Gastroesophageal sphincter (tissue), 3 donors: ENCODE data around the gene SUPT3H.

Experiments used
- CTCF ChIP-seq, 4 experiments: fragments of 200-600 bp in 2 of 4; fragments of 450-650 bp in 2 of 4; sonication (generic) in 1 of 4; IDR thresholded peaks; one replicate each; pipeline ENCODE4 v1.5.1; 2017 to 2019; ENCODE audit warnings: antibody characterized with exemption in 4 of 4, mild to moderate bottlenecking in 2 of 4, moderate library complexity in 2 of 4
- EP300 ChIP-seq: sonication (generic); formaldehyde crosslinking; IDR thresholded peaks from one replicate; pipeline ENCODE4 v1.6.1; 2017; ENCODE audit warnings: antibody characterized with exemption, mild to moderate bottlenecking
- POLR2A ChIP-seq, 2 donors: fragments of 450-650 bp; IDR thresholded peaks; one replicate each; pipeline ENCODE4 v1.6.1; 2017; ENCODE audit warnings: antibody characterized with exemption in 2 of 2, mild to moderate bottlenecking in 2 of 2, moderate library complexity in 1 of 2
- POLR2AphosphoS5 ChIP-seq: sonication (generic); formaldehyde crosslinking; IDR thresholded peaks from one replicate; pipeline ENCODE4 v1.6.1; 2017; ENCODE audit warnings: antibody characterized with exemption

- TF ChIP-seq CTCF (IDR thresholded peaks at IDR 0.05) (no peak), POLR2A (IDR thresholded peaks at IDR 0.05) (no peak), POLR2AphosphoS5 (no peak), EP300 (no peak)
Observed at GRCh38 chr6:45031601-45032000, 346.1 kb downstream of the SUPT3H start.
